H9 (cell line): Measurements from ENCODE around the gene CDKN3. TPM values are rescaled to one million over a fixed set of nuclear protein-coding genes. Genes with fewer than 3 reads are reported as not detected.

ENCODE experiments used
- DNase-seq: peaks from one replicate; pipeline ENCODE4 v3.0.0-alpha.2; 2017
- H2AFZ ChIP-seq: one replicate; pipeline ENCODE4 v1.6.1; 2013; ENCODE audit warnings: mild to moderate bottlenecking, low read length, control low read depth, moderate library complexity
- H2AK5ac ChIP-seq: 2 replicates; pipeline ENCODE4 v1.6.1; 2013; ENCODE audit warnings: low read length, control low read depth, mixed read lengths; ENCODE audit not compliant: insufficient read length
- H2BK120ac ChIP-seq: one replicate; pipeline ENCODE4 v1.6.1; 2013; ENCODE audit warnings: low read depth, mild to moderate bottlenecking, low read length, control low read depth, inconsistent platforms; ENCODE audit not compliant: poor library complexity, severe bottlenecking
- H2BK12ac ChIP-seq: 2 replicates; pipeline ENCODE4 v1.6.1; 2013; ENCODE audit warnings: low read length, control low read depth, mixed read lengths, low read depth; ENCODE audit not compliant: insufficient read length
- H2BK15ac ChIP-seq: 2 replicates; pipeline ENCODE4 v1.6.1; 2013; ENCODE audit warnings: low read depth, low read length, control low read depth
- H2BK20ac ChIP-seq: one replicate; pipeline ENCODE4 v1.6.1; 2013; ENCODE audit warnings: low read depth, mild to moderate bottlenecking, low read length, control low read depth, inconsistent platforms; ENCODE audit not compliant: poor library complexity, severe bottlenecking
- H2BK5ac ChIP-seq: 2 replicates; pipeline ENCODE4 v1.6.1; 2013; ENCODE audit warnings: low read length, control low read depth, mixed read lengths; ENCODE audit not compliant: insufficient read length
- H3K14ac ChIP-seq: 2 replicates; pipeline ENCODE4 v1.6.1; 2013; ENCODE audit warnings: low read length, control low read depth; ENCODE audit not compliant: insufficient read depth
- H3K18ac ChIP-seq: 2 replicates; pipeline ENCODE4 v1.6.1; 2013; ENCODE audit warnings: low read depth, mild to moderate bottlenecking, mixed read lengths, low read length, control low read depth; ENCODE audit not compliant: insufficient read length
- H3K23ac ChIP-seq: 2 replicates; pipeline ENCODE4 v1.6.1; 2013; ENCODE audit warnings: low read length, control low read depth, mixed read lengths, low read depth; ENCODE audit not compliant: insufficient read length
- H3K23me2 ChIP-seq: 2 replicates; pipeline ENCODE4 v1.6.1; 2013; ENCODE audit warnings: low read depth, mild to moderate bottlenecking, mixed read lengths, low read length, control low read depth; ENCODE audit not compliant: insufficient read length, poor library complexity, severe bottlenecking
- H3K27ac ChIP-seq: 2 replicates; pipeline ENCODE4 v1.5.1; 2013; ENCODE audit warnings: low read length, control low read depth, mixed read lengths, low read depth; ENCODE audit not compliant: insufficient read length
- H3K27me3 ChIP-seq: 2 replicates; pipeline ENCODE4 v1.6.1; 2013; ENCODE audit warnings: low read length, control low read depth, inconsistent platforms; ENCODE audit not compliant: insufficient read depth
- H3K4ac ChIP-seq: 2 replicates; pipeline ENCODE4 v1.6.1; 2013; ENCODE audit warnings: low read depth, mild to moderate bottlenecking, control low read depth, inconsistent platforms, low read length, moderate library complexity
- H3K4me1 ChIP-seq: 2 replicates; pipeline ENCODE4 v1.6.1; 2013; ENCODE audit warnings: low read length, control low read depth, inconsistent platforms; ENCODE audit not compliant: insufficient read depth
- H3K4me2 ChIP-seq: 2 replicates; pipeline ENCODE4 v1.6.1; 2013; ENCODE audit warnings: low read length, control low read depth, mixed read lengths; ENCODE audit not compliant: insufficient read length, insufficient read depth
- H3K56ac ChIP-seq: 2 replicates; pipeline ENCODE4 v1.6.1; 2013; ENCODE audit warnings: low read depth, mild to moderate bottlenecking, mixed read lengths, low read length, control low read depth; ENCODE audit not compliant: insufficient read length
- H3K79me1 ChIP-seq: 2 replicates; pipeline ENCODE4 v1.6.1; 2013; ENCODE audit warnings: low read depth, mild to moderate bottlenecking, moderate library complexity, low read length, control low read depth, inconsistent platforms; ENCODE audit not compliant: insufficient read depth, poor library complexity, severe bottlenecking
- H3K79me2 ChIP-seq: 2 replicates; pipeline ENCODE4 v1.6.1; 2013; ENCODE audit warnings: low read length, control low read depth, inconsistent platforms; ENCODE audit not compliant: insufficient read depth
- H3K9ac ChIP-seq: 2 replicates; pipeline ENCODE4 v1.6.1; 2013; ENCODE audit warnings: low read length, control low read depth, mixed read lengths; ENCODE audit not compliant: insufficient read length; ENCODE audit errors: extremely low read depth
- H3K9me3 ChIP-seq: one replicate; pipeline ENCODE4 v1.6.1; 2013; ENCODE audit warnings: low read depth, low read length, inconsistent platforms; ENCODE audit not compliant: control insufficient read depth
- H3T11ph ChIP-seq: one replicate; pipeline ENCODE4 v1.6.1; 2013; ENCODE audit warnings: mild to moderate bottlenecking, low read length, control low read depth, inconsistent platforms
- H4K20me1 ChIP-seq: one replicate; pipeline ENCODE4 v1.6.1; 2013; ENCODE audit not compliant: control insufficient read depth, insufficient read length, insufficient read depth
- H4K5ac ChIP-seq: 2 replicates; pipeline ENCODE4 v1.6.1; 2013; ENCODE audit warnings: low read depth, mild to moderate bottlenecking, mixed read lengths, low read length, control low read depth; ENCODE audit not compliant: insufficient read length
- H4K8ac ChIP-seq: replicated peaks from 2 replicates; pipeline ENCODE4 v1.6.1; 2013; ENCODE audit warnings: low read length, control low read depth, mixed read lengths, low read depth; ENCODE audit not compliant: insufficient read length
- H4K91ac ChIP-seq: 2 replicates; pipeline ENCODE4 v1.6.1; 2013; ENCODE audit warnings: low read depth, mild to moderate bottlenecking, moderate library complexity, mixed read lengths, low read length, control low read depth; ENCODE audit not compliant: insufficient read length
- H3K27ac Mint-ChIP-seq, 3 experiments: 2 replicates in 2 of 3; 3 replicates in 1 of 3; pipeline ENCODE4 v1.8.0; 2020 to 2021; ENCODE audit warnings: mixed read lengths in 3 of 3, mild to moderate bottlenecking in 1 of 3, moderate library complexity in 1 of 3
- H3K27me3 Mint-ChIP-seq: 2 replicates; pipeline ENCODE4 v1.8.0; 2021; ENCODE audit warnings: low read depth, mild to moderate bottlenecking, moderate library complexity, mixed read lengths
- H3K36me3 Mint-ChIP-seq, 3 experiments: 2 replicates in 2 of 3; 3 replicates in 1 of 3; pipeline ENCODE4 v1.8.0; 2020 to 2021; ENCODE audit warnings: low read depth in 3 of 3, mixed read lengths in 3 of 3; ENCODE audit not compliant: insufficient read depth in 1 of 3
- H3K4me1 Mint-ChIP-seq, 2 experiments: 2 replicates each; pipeline ENCODE4 v1.8.0; 2020; ENCODE audit warnings: mixed read lengths in 2 of 2
- H3K4me3 Mint-ChIP-seq, 2 experiments: 2 replicates in 1 of 2; 3 replicates in 1 of 2; pipeline ENCODE4 v1.8.0; 2020 to 2021; ENCODE audit warnings: mild to moderate bottlenecking in 2 of 2, mixed read lengths in 2 of 2, moderate library complexity in 1 of 2
- H3K9me3 Mint-ChIP-seq, 2 experiments: 2 replicates in 1 of 2; 3 replicates in 1 of 2; pipeline ENCODE4 v1.8.0; 2020; ENCODE audit warnings: mild to moderate bottlenecking in 2 of 2, mixed read lengths in 2 of 2, moderate library complexity in 1 of 2
- WGBS: extraction: QIAGEN DNeasy Blood & Tissue Kit; methylation state at CpG from one replicate; pipeline ENCODE4 v1.1.7; 2013; ENCODE audit warnings: missing lambda C conversion rate, low lambda C conversion rate, mixed read lengths; ENCODE audit not compliant: insufficient read length; ENCODE audit errors: extremely low coverage; 5-methylcytosine and 5-hydroxymethylcytosine counted together
- total RNA-seq: library from RNA; stranded (reverse); gene quantifications from 2 replicates; pipeline ENCODE4 v1.2.1, GENCODE V29; 2021
- TF ChIP-seq, protein P1 (sequence below): fragments of 200-600 bp; sonication (generic); conservative IDR thresholded peaks from 3 replicates; pipeline ENCODE4 v1.8.0; 2021; ENCODE audit warnings: antibody characterized with exemption, mild to moderate bottlenecking

Gene CDKN3
- total RNA-seq, 1 experiment from 2014 or later, result 45.9 TPM

DNA sequence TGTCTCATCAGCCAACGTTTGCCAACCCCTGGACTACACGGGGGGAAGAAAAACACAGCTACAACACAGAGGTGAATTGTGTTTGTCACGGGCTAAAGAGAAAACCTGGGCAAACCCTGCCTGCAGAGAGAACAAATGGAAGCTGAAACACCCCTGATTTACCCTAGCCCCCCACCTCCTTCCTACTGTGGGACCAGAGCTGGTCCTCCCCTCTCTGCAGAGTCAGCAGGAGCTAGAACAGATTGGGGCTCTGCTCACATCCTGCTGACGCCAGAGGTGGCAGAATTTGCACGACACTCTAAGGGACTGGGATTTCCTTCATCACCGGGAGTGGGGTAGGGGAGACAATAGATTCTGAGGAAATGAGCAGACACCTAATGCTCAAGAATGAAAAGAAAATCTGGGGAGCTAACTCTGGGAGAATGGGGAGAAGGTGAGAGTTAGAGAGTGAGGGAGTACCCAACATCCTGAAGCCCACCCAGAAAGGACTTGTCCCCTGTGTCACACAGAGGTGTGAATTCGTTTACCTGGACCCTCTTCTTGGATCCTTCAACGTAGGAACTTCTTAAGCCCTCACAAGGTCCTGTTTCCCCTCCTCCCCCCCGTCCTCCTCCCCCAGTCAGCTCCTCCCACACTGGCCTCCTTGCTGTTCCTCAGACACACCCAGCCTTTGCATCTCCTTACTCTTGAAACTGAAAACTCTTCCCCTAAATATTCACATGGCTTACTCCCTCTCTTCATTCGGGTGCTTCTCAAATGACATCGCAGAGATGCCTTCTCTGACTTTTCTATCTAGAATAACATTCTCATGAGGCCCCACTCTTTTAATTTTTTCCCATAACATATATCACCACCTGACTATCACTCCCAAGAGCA is 26.2 kb upstream of the CDKN3 start:
- WGBS, result no CpG with 5 or more reads among the region's 11 CpGs
- H3K27ac Mint-ChIP-seq, result no peak overlapping the region
- H3K23ac ChIP-seq, result no peak overlapping the region

More for the DNA sequence above, 26.2 kb upstream of the CDKN3 start:
- Histone ChIP-seq H3K79me1 (no peaks in the 10 kb centered on the region), H4K5ac (no peak overlapping the region), H2AK5ac (no peak overlapping the region), H3K4me1 (peaks cover 8% of the 10 kb centered on the region; the same call in 1 of the 2 replicates), H2BK12ac (no peak overlapping the region), H2BK20ac (no peak overlapping the region), H3K27me3 (no peaks in the 10 kb centered on the region), H2BK120ac (no peak overlapping the region), H3K14ac (no peak overlapping the region), H3T11ph (no peak overlapping the region), H3K4me2 (no peak overlapping the region), H3K56ac (no peak overlapping the region), H2BK5ac (no peak overlapping the region), H3K4ac (no peak overlapping the region), H2AFZ (no peak overlapping the region), H2BK15ac (no peak overlapping the region), H3K23me2 (no peaks in the 10 kb centered on the region), H4K91ac (no peak overlapping the region), H3K79me2 (no peaks in the 10 kb centered on the region), H4K20me1 (no peaks in the 10 kb centered on the region), H3K18ac (no peak overlapping the region), H4K8ac (no peak overlapping the region), H3K9ac (no peak overlapping the region), H3K27ac (no peak overlapping the region), H3K9me3 (no peaks in the 10 kb centered on the region)
- TF ChIP-seq, protein P1, sequence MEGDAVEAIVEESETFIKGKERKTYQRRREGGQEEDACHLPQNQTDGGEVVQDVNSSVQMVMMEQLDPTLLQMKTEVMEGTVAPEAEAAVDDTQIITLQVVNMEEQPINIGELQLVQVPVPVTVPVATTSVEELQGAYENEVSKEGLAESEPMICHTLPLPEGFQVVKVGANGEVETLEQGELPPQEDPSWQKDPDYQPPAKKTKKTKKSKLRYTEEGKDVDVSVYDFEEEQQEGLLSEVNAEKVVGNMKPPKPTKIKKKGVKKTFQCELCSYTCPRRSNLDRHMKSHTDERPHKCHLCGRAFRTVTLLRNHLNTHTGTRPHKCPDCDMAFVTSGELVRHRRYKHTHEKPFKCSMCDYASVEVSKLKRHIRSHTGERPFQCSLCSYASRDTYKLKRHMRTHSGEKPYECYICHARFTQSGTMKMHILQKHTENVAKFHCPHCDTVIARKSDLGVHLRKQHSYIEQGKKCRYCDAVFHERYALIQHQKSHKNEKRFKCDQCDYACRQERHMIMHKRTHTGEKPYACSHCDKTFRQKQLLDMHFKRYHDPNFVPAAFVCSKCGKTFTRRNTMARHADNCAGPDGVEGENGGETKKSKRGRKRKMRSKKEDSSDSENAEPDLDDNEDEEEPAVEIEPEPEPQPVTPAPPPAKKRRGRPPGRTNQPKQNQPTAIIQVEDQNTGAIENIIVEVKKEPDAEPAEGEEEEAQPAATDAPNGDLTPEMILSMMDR, result no peak
- Mint-ChIP-seq H3K4me1 (peaks cover 37 to 38% of the 10 kb centered on the region in 2 experiments), H3K4me3 (no peak overlapping the region), H3K27me3 (no peaks in the 10 kb centered on the region; the same call in 1 of the 2 replicates), H3K9me3 (no peaks in the 10 kb centered on the region), H3K36me3 (no peaks in the 10 kb centered on the region; a peak in 1 of 7 replicates)
- no peak for DNase-seq
